ENCODE data around the gene NRP1. TPM values are rescaled to one million over a fixed set of nuclear protein-coding genes. Genes with fewer than 3 reads are reported as not detected.

The NRP1 gene
- total RNA-seq, 4 donors from 2014 or later, result 20.4 to 29.0 (median 22.1) TPM

- no peaks in the 10 kb centered on the region for H3K27me3 ChIP-seq
- H3K4me1 ChIP-seq, result no peaks in the 10 kb centered on the region
- peaks cover 0 to 4% of the 10 kb centered on the region in 2 donors for H3K36me3 ChIP-seq
- TF ChIP-seq POLR2A (IDR thresholded peaks at IDR 0.05), result no peak
- TF ChIP-seq CTCF (IDR thresholded peaks at IDR 0.05 in 4 of 5, conservative IDR thresholded peaks at IDR 0.05 in 1 of 5), result no peak
- in situ Hi-C loops (cut with MboI; ENCODE audit: low sequenced_read_pairs in 4 of 4), result no loop called here
- intact Hi-C loops (cut with DNase I; ENCODE audit: low total_unique reads), result no loop called here
- no peak overlapping the region for H3K4me3 ChIP-seq
- ATAC-seq, result no peak
- H3K9me3 ChIP-seq, result no peaks in the 10 kb centered on the region
- DNase-seq, result no peak
- H3K27ac ChIP-seq, result peak overlapping the region in 2 of 4 donors; percentile 6 to 10
Measured at GRCh38 chr10:33257439-33258080, 76.9 kb downstream of the NRP1 start.

GRCh38 chr10:33256458-33256857 is 78.0 kb downstream of the NRP1 start:
- no peak for DNase-seq
- Histone ChIP-seq H3K4me3 (no peak overlapping the region), H3K27ac (peak overlapping the region in 1 of 4 donors; percentile 16), H3K36me3 (peaks cover 0 to 13% of the 10 kb centered on the region in 2 donors), H3K9me3 (no peaks in the 10 kb centered on the region), H3K4me1 (no peaks in the 10 kb centered on the region), H3K27me3 (no peaks in the 10 kb centered on the region)
- intact Hi-C loops (cut with DNase I; ENCODE audit: low total_unique reads) (no loop called here), in situ Hi-C loops (cut with MboI; ENCODE audit: low sequenced_read_pairs in 4 of 4) (no loop called here)
- TF ChIP-seq CTCF (IDR thresholded peaks at IDR 0.05 in 4 of 5, conservative IDR thresholded peaks at IDR 0.05 in 1 of 5), result no peak
- TF ChIP-seq POLR2A (IDR thresholded peaks at IDR 0.05), result no peak
- no peak for ATAC-seq

GRCh38 chr10:33254556-33255160 is 79.8 kb downstream of the NRP1 start:
- Histone ChIP-seq H3K27me3 (no peaks in the 10 kb centered on the region), H3K4me1 (peaks cover 0 to 4% of the 10 kb centered on the region in 2 donors), H3K36me3 (peaks cover 0 to 13% of the 10 kb centered on the region in 2 donors), H3K4me3 (no peak overlapping the region), H3K9me3 (no peaks in the 10 kb centered on the region), H3K27ac (peak overlapping the region in 3 of 4 donors; percentile 33 to 80 (median 59))
- ATAC-seq, result no peak
- intact Hi-C loops (cut with DNase I; ENCODE audit: low total_unique reads) (no loop called here), in situ Hi-C loops (cut with MboI; ENCODE audit: low sequenced_read_pairs in 4 of 4) (no loop called here)
- TF ChIP-seq CTCF (IDR thresholded peaks at IDR 0.05 in 4 of 5, conservative IDR thresholded peaks at IDR 0.05 in 1 of 5), result no peak
- no peak for TF ChIP-seq POLR2A (IDR thresholded peaks at IDR 0.05)
- DNase-seq, result no peak

GRCh38 chr10:33253411-33253810 is 81.1 kb downstream of the NRP1 start:
- in situ Hi-C loops (cut with MboI; ENCODE audit: low sequenced_read_pairs in 4 of 4) (no loop called here), intact Hi-C loops (cut with DNase I; ENCODE audit: low total_unique reads) (no loop called here)
- Histone ChIP-seq H3K27ac (peak overlapping the region; percentile 10 to 80 (median 66)), H3K36me3 (peaks cover 0 to 13% of the 10 kb centered on the region in 2 donors), H3K27me3 (no peaks in the 10 kb centered on the region), H3K4me3 (no peak overlapping the region), H3K9me3 (no peaks in the 10 kb centered on the region), H3K4me1 (peaks cover 0 to 9% of the 10 kb centered on the region in 2 donors)
- no peak for DNase-seq
- TF ChIP-seq CTCF (IDR thresholded peaks at IDR 0.05 in 4 of 5, conservative IDR thresholded peaks at IDR 0.05 in 1 of 5), result no peak
- TF ChIP-seq POLR2A (IDR thresholded peaks at IDR 0.05), result no peak
- ATAC-seq, result no peak
